Stomach (tissue), 4 donors: ENCODE results near the gene SF3B1.

Experiments used
- CTCF ChIP-seq, 7 experiments: fragments of 450-650 bp in 4 of 7; fragments of 200-600 bp in 3 of 7; sonication (generic) in 3 of 7; IDR thresholded peaks; one replicate each; pipeline ENCODE4 v1.5.1; 2016 to 2019; ENCODE audit warnings: antibody characterized with exemption in 7 of 7, control low read depth in 2 of 7, mild to moderate bottlenecking in 1 of 7
- POLR2A ChIP-seq, 4 donors: fragments of 450-650 bp; IDR thresholded peaks; one replicate each; pipeline ENCODE4 v1.6.1; 2016; ENCODE audit warnings: antibody characterized with exemption in 4 of 4, control low read depth in 2 of 4, mild to moderate bottlenecking in 1 of 4, moderate library complexity in 1 of 4
- POLR2AphosphoS5 ChIP-seq, 3 donors: sonication (generic); formaldehyde crosslinking; IDR thresholded peaks; one replicate each; pipeline ENCODE4 v1.6.1; 2016; ENCODE audit warnings: antibody characterized with exemption in 3 of 3

DNA sequence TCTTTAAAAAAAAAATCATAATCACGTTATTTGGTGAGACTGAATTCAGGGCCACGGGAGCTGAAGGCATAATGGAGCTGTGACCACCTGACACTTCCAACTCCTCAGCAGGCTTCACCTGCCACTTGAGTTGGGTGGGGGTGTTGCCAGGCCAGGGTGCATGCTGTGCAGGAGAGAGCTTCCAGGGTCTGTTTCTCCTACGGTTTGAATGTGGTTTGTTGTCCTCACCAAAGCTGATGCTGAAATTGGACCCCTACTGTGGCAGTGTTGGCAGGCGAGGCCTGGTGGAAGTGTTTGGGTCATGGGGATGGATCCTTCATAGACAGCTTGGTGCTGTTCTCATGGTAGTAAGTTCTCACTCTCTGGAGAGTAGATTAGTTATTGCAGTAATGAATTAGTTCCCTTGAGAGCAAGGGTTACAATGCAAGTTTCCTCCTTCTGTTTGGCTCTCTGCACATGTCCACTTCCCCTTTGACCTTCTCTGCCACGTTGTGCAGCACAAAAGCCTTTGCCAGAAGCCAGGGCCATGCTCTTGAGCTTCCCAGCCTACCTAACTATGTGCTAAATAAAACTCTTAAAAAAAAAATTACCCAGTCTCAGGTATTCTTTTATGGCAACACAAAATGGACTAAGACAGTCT is 86.0 kb downstream of the SF3B1 start:
- no peak for TF ChIP-seq POLR2A (IDR thresholded peaks at IDR 0.05)
- TF ChIP-seq CTCF (IDR thresholded peaks at IDR 0.05): no peak
- TF ChIP-seq POLR2AphosphoS5 (IDR thresholded peaks at IDR 0.05): no peak
